GM23338 (cell line): ENCODE results near the gene CDKN2AIP.

Experiments
- CREB1 ChIP-seq: fragments of 250-450 bp; sonication (Bioruptor Pico); IDR thresholded peaks from 2 replicates; pipeline ENCODE4 v1.5.0; 2020; ENCODE audit warnings: low read depth, mild to moderate bottlenecking, moderate library complexity
- EZH2 ChIP-seq: fragments of 200-600 bp; sonication (generic); IDR thresholded peaks from one replicate; pipeline ENCODE4 v1.8.0; 2017; ENCODE audit warnings: antibody characterized with exemption, mild to moderate bottlenecking, low read depth; ENCODE audit not compliant: unreplicated experiment
- EZH2phosphoT487 ChIP-seq: fragments of 200-600 bp; sonication (generic); IDR thresholded peaks from one replicate; pipeline ENCODE4 v1.8.1; 2018; ENCODE audit warnings: antibody characterized with exemption; ENCODE audit not compliant: unreplicated experiment
- JUNB ChIP-seq: IDR thresholded peaks from one replicate; pipeline ENCODE4 v1.6.1; 2016; ENCODE audit warnings: antibody characterized with exemption; ENCODE audit not compliant: unreplicated experiment
- POLR2AphosphoS5 ChIP-seq: IDR thresholded peaks from 2 replicates; pipeline ENCODE4 v1.6.1; 2016; ENCODE audit warnings: antibody characterized with exemption, low read depth
- ZNF114 ChIP-seq: fragments of 250-450 bp; sonication (Bioruptor Pico); IDR thresholded peaks from 2 replicates; pipeline ENCODE4 v1.5.0; 2020; ENCODE audit warnings: mild to moderate bottlenecking, moderate library complexity
- TF ChIP-seq, protein P1 (sequence below), 2 experiments: fragments of 200-600 bp in 1 of 2; sonication (generic) in 1 of 2; conservative IDR thresholded peaks; 2 replicates each; pipeline versions ENCODE4 v1.5.1 to v1.6.1; 2016 to 2017; ENCODE audit warnings: antibody characterized with exemption in 2 of 2, low read depth in 2 of 2, mild to moderate bottlenecking in 2 of 2, moderate library complexity in 1 of 2
- TF ChIP-seq, protein P2 (sequence below): IDR thresholded peaks from one replicate; pipeline ENCODE4 v1.6.1; 2018; ENCODE audit warnings: antibody characterized with exemption; ENCODE audit not compliant: unreplicated experiment
- TF ChIP-seq, protein P3 (sequence below): IDR thresholded peaks from 2 replicates; pipeline ENCODE4 v1.6.1; 2016; ENCODE audit warnings: antibody characterized with exemption

DNA sequence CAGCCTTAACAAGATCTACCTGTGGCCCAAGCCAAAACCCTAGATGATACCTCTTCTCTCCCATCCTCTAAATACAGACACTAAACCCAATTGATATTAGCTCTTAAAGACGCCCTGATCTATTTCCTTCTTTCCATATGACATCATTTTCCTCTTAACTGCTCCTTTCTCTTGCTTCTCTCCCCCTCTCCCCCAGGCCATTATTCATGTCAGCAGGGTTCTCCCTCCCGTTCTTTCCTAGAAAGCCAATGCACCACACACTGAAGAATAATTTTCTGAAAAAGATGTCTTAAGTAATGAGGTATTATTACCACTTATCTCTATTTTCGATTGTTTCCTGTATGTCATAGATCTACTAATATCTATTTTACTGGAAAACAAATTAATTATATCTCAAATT, 50.7 kb downstream of the CDKN2AIP start:
- TF ChIP-seq EZH2phosphoT487: no peak
- TF ChIP-seq, protein P1, sequence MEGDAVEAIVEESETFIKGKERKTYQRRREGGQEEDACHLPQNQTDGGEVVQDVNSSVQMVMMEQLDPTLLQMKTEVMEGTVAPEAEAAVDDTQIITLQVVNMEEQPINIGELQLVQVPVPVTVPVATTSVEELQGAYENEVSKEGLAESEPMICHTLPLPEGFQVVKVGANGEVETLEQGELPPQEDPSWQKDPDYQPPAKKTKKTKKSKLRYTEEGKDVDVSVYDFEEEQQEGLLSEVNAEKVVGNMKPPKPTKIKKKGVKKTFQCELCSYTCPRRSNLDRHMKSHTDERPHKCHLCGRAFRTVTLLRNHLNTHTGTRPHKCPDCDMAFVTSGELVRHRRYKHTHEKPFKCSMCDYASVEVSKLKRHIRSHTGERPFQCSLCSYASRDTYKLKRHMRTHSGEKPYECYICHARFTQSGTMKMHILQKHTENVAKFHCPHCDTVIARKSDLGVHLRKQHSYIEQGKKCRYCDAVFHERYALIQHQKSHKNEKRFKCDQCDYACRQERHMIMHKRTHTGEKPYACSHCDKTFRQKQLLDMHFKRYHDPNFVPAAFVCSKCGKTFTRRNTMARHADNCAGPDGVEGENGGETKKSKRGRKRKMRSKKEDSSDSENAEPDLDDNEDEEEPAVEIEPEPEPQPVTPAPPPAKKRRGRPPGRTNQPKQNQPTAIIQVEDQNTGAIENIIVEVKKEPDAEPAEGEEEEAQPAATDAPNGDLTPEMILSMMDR (conservative IDR thresholded peaks at IDR 0.05; ENCODE audit: low read depth in 2 of 2): no peak
- TF ChIP-seq, protein P2, sequence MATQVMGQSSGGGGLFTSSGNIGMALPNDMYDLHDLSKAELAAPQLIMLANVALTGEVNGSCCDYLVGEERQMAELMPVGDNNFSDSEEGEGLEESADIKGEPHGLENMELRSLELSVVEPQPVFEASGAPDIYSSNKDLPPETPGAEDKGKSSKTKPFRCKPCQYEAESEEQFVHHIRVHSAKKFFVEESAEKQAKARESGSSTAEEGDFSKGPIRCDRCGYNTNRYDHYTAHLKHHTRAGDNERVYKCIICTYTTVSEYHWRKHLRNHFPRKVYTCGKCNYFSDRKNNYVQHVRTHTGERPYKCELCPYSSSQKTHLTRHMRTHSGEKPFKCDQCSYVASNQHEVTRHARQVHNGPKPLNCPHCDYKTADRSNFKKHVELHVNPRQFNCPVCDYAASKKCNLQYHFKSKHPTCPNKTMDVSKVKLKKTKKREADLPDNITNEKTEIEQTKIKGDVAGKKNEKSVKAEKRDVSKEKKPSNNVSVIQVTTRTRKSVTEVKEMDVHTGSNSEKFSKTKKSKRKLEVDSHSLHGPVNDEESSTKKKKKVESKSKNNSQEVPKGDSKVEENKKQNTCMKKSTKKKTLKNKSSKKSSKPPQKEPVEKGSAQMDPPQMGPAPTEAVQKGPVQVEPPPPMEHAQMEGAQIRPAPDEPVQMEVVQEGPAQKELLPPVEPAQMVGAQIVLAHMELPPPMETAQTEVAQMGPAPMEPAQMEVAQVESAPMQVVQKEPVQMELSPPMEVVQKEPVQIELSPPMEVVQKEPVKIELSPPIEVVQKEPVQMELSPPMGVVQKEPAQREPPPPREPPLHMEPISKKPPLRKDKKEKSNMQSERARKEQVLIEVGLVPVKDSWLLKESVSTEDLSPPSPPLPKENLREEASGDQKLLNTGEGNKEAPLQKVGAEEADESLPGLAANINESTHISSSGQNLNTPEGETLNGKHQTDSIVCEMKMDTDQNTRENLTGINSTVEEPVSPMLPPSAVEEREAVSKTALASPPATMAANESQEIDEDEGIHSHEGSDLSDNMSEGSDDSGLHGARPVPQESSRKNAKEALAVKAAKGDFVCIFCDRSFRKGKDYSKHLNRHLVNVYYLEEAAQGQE: no peak
- no peak for TF ChIP-seq EZH2
- TF ChIP-seq POLR2AphosphoS5: no peak
- TF ChIP-seq CREB1 (CRISPR knock-in tag): no peak
- no peak for TF ChIP-seq JUNB
- TF ChIP-seq ZNF114: no peak
- TF ChIP-seq, protein P3, sequence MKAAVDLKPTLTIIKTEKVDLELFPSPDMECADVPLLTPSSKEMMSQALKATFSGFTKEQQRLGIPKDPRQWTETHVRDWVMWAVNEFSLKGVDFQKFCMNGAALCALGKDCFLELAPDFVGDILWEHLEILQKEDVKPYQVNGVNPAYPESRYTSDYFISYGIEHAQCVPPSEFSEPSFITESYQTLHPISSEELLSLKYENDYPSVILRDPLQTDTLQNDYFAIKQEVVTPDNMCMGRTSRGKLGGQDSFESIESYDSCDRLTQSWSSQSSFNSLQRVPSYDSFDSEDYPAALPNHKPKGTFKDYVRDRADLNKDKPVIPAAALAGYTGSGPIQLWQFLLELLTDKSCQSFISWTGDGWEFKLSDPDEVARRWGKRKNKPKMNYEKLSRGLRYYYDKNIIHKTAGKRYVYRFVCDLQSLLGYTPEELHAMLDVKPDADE: no peak
